Left ventricle myocardium superior (tissue), 1 donor: ENCODE measurements around the gene KRTAP10-12. TPM values are rescaled to one million over a fixed set of nuclear protein-coding genes. Genes with fewer than 3 reads are reported as not detected.
A peak's percentile ranks its signal among the peaks of the same experiment; 100 is the strongest.
"Not testable (repeated sequence)": the region's sequence is repeated elsewhere in the genome, so short reads cannot be mapped to it uniquely, and the experiment has no call there.

Source experiments
- ATAC-seq: fragments of 200-7000 bp; cut with Tn5 transposase; one replicate; pipeline ENCODE4 v1.9.1; 2020; ENCODE audit warnings: mild to moderate bottlenecking, moderate library complexity
- DNase-seq: peaks from one replicate; pipeline ENCODE4 v3.0.0-alpha.2; 2020
- intact Hi-C: fragments of 100-400 bp; cut with micrococcal nuclease; formaldehyde crosslinking; loops from one replicate; pipeline ENCODE4 v1.11.0; 2022
- total RNA-seq: library from RNA; stranded (reverse); fragmentation: NEBNext Ultra II Directional; extraction: Animal tissue kit (Norgen Biotek cat#: 25700); gene quantifications from one replicate; pipeline ENCODE4 v1.2.1, GENCODE V29; 2021
- donor health status: DM: no; HTN: yes; CAD: no; lungs with severe emphysema.

Gene KRTAP10-12
- total RNA-seq, 1 donor from 2014 or later: not detected

DNA sequence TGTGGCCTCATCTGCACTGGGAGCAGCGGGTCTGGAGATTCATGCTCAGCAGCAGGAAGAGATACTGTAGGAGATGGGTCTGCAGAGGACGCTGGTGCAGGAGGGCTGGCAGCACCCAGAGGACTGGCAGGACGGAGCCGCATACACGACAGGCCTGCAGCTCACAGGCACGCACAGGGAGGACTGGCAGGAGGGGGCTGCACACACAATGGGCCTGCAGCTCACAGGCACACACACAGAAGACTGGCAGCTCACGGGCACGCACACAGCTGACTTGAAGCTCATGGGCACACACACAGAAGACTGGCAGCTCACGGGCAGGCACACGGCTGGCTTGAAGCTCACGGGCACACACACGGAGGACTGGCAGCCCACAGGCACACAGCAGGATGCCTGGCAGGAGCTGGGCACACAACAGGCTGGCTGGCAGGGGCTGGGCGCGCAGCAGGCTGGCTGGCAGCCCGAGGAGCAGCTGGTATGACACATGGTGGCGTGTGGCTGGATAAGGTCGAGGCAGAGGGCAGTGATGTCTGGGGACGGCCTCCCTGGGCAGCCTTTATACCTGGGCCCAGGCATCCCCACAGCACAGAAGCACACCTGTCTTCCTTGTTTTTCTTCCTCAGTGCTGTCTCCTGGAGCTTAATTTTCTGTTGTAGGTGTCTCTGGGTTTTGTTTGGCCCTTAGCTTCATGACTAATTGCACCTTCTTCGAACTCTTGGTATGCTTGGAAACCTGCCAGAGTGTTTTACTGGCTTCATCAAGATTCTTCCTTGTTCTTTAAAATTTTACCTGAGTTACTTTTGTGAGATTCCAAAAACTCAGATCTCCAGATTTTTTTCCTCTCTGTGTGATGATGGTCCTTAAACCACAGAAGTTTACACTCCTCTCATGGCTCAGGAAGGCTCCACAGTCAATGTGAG, 30.3 kb upstream of the KRTAP10-12 start, which contains the start of gene KRTAP12-2:
KRTAP12-2 (minus strand) TSS at position 527 of the 920 bp plus-strand sequence; CDS start at position 486, 41 bp downstream.
- peak; percentile 100 for ATAC-seq
- peak; percentile 87 for DNase-seq
- intact Hi-C loops: no loop called here

DNA sequence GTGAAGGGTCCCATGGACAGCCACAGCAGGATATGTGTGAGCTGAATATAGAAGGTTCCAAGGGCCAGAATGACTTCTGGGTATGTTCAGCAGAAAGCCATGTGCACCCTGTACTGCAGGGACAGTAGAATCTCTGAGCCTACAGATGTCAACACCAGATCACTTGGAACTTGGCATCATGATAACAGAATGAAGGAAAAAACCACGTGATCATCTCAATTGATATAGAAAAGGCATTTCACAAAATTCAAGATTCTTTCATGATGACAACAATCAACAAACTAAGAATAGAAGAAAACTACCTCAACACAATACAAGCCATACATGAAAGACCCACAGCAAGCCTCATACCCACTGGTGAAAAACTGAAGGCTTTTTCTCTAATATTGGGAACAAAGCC, 29.4 kb upstream of the KRTAP10-12 start:
- ATAC-seq (no peak), DNase-seq (no peak)
- intact Hi-C loops: no loop called here

DNA sequence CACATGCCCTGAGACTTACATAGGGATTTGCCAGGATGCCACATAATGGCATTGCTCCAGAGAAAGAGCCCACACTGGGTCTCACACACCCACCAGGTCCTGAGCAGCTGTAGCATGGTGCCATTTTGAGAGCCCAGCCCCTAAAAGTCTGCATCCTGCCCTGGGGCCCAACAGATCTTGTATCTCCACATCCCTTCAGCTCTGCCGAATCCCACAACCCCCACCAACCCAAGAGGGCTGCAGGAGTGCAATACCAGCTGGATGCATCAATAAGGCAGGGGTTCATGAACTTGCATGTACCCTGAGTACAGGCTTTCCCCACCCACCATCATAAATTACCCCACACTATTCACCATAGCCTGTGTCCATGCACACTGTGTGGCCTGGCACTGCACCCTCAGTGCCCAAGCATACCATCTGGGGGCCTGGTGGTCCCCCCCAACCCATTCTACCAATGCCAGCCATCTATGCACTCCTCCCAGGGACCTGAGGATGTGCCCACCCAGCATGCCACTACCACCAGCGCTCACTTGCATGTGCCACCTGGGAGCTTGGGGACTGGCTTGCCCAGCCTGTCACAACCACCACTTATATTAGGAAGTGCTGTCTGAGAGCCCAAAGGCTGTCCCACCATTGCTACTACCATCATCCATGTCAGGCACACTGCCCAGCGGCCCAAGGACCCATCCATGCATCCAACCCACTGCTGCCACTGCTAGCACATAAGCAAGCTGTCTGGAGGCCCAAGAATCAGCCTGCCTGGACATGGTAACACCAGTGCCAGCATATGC, 26.1 kb upstream of the KRTAP10-12 start:
- DNase-seq: no peak
- ATAC-seq: no peak
- intact Hi-C loops: no loop called here

DNA sequence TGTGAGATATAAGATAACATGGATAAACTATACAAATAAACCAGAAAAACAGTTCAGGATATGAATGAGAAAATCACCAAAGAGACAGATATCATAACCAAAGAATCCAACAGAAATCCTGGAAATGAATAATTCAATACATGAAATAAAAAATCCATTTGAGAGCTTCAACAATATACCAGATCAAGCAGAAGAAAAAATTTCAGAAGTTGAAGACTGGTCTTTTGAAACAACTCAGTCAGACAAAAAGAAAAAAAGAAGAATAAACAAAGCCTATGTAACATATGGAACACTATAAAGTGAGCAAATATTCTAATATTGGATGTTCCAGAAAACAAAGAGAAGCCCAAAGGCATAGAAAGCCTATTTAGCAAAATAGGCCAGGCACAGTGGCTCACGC, 25.1 kb upstream of the KRTAP10-12 start:
- intact Hi-C loops: no loop called here
- ATAC-seq: no peak
- no peak for DNase-seq

DNA sequence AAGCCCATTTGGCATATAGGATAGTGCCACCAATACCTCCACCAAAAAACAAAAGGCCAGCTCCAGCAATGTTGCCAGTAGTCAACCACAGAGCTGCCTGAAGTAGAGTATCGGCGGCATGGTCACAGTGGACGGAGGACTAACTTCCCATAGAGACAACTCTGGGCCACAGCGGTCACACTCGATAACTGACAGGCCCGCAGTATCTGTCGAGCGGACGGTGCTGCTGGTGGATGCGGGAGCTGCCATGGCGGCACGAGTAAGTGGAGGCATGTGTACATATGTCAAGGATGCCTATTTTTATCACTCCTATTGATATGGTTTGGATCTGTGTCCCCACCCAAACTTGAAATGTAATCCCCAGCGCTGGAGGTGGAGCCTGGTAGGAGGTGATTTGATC, 19.1 kb upstream of the KRTAP10-12 start:
- ATAC-seq (no peak), DNase-seq (no peak)
- intact Hi-C loops: no loop called here

DNA sequence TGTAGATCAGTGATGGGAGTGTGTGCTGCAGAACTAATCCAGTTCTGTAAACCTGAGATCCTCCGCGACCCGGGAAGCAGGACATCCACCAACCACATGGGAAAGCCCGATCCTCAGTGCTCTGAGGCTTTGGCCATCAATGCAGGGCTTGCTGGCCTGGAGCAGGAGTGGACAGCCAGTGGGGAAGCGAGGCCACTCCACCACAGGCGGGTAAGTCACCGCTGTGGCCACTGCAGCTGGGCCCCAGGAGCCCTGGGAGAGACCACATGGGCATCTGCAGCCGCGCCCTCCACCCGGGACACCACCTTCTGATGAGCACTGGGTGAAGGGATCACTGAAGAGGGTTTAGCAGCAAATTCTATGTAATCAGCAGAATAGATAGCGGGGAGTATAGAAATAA, 15.8 kb upstream of the KRTAP10-12 start:
- intact Hi-C loops: no loop called here
- DNase-seq (no peak), ATAC-seq (no peak)

DNA sequence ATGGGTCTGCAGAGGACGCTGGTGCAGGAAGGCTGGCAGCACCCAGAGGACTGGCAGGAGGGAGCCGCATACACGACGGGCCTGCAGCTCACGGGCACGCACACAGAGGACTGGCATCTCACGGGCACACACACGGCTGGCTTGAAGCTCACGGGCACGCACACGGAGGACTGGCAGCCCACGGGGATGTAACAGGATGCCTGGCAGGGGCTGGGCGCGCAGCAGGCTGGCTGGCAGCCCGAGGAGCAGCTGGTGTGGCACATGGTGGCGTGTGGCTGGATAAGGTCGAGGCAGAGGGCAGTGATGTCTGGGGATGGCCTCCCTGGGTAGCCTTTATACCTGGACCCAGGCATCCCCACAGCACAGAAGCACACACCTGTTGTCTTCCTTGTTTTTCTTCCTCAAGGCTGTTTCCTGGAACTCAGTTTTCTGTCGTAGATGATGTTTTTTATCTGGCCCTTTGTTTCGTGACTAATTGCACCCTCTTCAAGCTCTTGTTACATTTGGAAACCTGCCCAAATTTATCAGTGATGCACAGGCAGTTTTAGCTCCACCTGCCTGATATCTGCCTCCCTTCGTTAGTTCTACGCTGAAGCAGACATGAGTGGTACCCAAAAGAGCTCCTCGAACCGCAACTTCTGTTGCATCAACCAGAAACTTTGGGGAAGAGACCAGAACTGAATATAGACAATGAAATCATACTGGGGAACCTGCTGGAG, 15.0 kb upstream of the KRTAP10-12 start, which contains the start of gene KRTAP12-1:
KRTAP12-1 (minus strand) TSS at position 303 of the 719 bp plus-strand sequence; CDS start at position 263, 40 bp downstream.
- DNase-seq: no peak
- ATAC-seq: peak; percentile 59

DNA sequence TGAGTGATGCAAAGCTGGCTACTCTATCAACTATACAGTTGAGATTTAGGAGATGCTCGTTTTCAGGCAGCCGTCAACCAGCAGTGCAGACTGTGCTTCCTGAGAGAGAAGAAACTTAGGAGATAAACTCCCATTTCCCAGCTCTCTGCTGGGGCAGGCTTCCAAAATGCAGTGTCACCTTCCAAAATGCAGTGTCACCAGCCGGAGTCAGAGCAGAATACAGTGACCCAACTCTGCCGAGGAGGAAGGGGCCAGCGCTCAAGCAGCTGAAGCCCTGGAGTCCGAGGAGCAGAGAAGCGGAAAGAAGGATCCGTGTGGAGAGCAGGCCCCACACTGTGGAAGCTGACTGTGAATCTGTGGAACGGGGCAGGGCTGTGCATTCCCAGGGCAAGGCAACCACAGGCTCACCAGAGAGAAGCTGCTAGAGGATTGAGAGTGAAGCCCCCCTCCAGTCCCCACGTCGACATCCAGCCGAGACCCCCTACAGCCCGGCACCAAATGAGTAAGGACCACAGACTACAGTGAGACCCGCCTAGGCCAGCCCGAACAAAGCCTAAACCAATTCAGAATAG, 14.3 kb upstream of the KRTAP10-12 start:
- ATAC-seq (no peak), DNase-seq (no peak)
- intact Hi-C loops: no loop called here

More for the DNA sequence above, 15.0 kb upstream of the KRTAP10-12 start, which contains the start of gene KRTAP12-1:
- intact Hi-C loops: no loop called here

DNA sequence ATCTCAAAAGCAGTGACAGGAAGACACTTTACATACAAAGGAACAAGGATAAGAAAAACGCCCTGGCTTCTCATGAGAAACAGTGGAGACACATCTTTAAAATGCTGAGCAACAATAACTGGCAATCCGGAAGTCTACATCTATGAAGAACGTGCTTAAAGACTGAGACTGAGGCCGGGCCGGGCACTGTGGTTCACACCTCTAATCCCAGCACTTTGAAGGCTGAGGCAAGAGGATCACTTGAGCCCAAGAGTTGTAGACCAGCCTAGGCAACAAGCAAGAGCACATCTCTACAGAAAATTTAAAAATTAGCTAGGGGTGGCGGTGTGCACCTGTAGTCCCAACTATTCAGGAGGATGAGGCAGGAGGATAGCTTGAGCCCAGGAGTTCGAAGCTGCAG, 12.9 kb upstream of the KRTAP10-12 start:
- intact Hi-C loops: no loop called here
- ATAC-seq (no peak), DNase-seq (no peak)

DNA sequence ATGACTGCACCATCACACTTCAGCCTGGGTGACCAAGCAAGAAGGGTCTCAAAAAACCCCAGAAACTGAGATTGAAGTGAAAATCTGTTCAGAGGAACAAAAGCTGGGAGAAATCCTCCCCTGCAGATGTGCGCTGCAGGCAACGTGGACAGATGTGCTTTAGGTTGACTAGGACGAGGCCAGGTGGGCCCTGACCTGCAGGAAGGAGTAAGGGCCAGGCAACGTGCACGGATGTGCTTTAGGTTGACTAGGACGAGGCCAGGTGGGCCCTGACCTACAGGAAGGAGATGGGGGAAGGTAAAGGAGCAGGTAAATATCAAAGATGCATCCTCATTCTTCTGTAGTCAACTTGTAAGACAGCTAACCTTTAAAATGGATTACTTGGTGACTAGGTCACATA, 12.5 kb upstream of the KRTAP10-12 start:
- no peak for ATAC-seq
- intact Hi-C loops: no loop called here

DNA sequence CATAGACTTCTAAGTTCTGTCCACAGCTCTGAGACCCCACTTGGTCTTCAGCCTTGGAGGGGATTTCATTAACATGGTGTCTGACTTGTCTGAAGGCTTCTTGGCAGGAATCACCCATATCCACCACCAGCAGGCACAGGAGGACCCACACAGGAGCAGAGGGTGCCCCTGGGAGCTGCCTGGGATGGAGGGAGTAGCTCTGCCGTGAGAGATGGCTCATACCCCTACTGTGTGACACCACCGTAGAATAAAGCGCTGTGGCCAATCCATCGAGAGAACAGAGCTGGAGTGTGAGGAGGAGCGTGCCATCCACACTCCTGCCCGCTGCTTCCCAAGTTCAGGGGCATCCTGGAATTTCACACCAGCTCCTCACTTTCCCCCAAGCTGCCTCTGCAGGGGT, 11.9 kb upstream of the KRTAP10-12 start:
- DNase-seq, ATAC-seq, intact Hi-C loops: not testable (repeated sequence)

More for the DNA sequence above, 12.5 kb upstream of the KRTAP10-12 start:
- DNase-seq: no peak

DNA sequence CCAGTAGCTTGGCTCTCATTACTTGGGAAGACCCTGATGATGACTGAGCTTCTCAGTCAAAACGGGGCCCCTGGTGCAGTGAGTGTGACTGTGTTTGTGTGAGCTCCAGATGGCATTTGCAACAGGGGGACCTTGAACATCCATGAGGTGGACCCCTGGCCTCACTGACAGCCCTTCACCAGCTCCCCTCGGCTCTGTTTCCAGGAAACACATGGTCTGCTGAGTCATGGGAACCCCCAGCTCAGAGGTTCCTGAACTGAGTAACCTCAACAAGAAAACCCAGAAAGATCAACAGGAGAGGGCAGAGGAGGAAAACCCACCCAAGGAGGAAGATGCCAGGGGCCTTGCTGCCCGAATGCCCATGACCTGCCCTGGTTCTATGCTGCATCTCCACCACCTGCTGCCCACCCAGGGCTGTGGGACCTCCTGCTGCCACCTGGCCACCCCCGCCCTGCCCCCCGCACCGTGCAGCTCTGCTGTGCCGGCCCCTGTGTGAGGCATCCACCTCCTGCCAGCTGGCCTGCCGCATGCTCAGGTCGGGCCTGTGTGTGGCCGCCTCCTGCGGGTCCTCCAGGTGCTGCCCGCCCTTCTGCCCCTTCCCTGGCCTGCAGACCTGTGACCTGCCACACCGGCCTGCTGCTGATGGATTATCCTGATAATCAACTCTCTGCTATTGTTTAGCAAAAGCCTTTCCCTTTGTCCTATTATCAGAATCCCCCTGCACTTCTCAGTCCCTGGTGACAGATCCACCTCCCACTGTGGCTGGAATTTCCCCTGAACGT, 10.8 kb upstream of the KRTAP10-12 start:
- DNase-seq (no peak), ATAC-seq (no peak)
- intact Hi-C loops: no loop called here

DNA sequence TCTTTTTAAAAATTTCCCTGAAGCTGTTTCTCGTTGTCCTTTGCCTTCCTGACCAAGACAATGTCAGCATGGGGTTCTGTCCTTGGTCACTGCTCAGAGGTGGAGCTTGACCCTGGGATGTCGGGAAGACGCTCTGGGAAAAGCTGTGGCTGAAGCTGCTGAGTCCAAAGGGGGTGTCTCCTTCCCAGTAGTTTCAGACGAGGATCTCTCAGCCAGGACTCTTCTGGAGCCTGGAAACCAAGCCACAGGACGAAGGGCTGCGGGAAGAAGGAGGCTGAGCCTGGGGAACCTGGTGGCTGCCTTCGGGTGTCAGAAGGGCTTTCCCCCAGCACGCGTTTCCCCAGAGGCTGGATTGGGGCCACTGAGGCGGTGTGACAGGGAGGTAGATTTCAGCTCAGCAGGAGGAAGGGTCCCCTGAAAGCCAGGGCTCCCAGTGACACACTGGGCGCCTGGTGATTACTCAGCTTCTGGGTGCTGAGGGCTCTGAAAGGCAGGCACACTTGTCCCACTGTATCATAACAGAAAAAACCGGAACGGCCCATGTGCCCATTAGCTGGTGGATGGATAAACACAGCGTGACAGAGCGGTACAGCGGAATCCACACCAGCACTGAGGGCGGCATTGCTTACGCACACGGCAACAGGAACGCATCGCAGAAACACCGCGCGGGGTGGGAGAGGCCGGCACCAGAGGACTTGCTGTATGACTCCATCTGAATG, 10.0 kb upstream of the KRTAP10-12 start:
- no peak for DNase-seq
- ATAC-seq: no peak
- intact Hi-C loops: no loop called here

DNA sequence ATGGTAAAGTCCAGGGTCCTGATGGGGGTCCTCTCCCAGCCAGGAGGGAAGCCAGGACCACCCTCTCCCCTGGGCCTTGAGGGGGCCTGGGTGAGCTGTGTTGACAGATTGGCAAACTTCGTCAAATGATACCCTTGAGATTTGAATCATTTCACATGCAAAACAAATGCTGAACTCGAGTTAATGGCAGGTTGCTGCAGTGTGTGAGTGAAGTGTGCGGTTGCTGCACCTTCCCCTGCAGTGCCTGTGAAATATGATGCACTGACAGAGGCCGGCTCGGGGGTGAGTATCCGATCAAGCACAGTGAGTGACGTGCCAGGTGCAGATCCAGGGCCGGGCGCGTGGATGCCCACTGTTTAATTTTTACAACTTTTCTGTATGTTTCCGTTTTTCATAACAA, 9.3 kb upstream of the KRTAP10-12 start:
- intact Hi-C loops: no loop called here
- ATAC-seq: no peak
- DNase-seq: no peak

DNA sequence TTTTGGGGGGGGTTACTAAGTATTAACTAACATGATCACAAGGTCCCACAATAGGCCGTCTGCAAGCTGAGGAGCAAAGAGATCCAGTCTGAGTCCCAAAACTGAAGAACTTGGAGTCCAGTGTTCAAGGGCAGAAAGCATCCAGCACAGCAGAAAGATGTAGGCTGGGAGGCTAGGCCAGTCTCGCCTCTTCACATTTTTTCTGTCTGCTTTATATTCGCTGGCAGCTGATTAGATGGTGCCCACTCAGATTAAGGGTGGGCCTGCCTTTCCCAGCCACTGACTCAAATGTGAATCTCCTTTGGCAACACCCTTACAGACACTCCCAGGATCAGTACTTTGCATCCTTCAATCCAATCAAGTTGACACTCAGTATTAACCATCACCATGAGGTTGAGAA, 7.2 kb upstream of the KRTAP10-12 start:
- ATAC-seq, DNase-seq, intact Hi-C loops: not testable (repeated sequence)

DNA sequence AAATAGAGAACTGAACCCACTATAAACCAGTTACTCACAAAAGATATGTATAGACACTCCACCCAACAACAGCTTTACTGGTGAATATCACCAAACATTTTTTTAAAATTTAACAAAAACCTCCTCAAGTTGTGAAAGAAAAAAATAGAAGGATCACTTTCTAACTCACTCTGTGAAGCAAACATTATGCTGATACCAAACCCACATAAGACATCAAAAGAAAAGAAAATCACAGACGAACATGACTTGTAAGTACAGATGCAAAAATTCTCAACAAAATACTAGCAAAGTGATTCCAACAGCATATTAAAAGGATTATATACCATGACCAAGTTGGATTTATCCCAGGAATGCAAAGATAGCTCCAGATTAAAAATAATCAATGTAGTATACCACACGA, 5.3 kb upstream of the KRTAP10-12 start:
- DNase-seq: no peak
- no peak for ATAC-seq
- intact Hi-C loops: no loop called here

DNA sequence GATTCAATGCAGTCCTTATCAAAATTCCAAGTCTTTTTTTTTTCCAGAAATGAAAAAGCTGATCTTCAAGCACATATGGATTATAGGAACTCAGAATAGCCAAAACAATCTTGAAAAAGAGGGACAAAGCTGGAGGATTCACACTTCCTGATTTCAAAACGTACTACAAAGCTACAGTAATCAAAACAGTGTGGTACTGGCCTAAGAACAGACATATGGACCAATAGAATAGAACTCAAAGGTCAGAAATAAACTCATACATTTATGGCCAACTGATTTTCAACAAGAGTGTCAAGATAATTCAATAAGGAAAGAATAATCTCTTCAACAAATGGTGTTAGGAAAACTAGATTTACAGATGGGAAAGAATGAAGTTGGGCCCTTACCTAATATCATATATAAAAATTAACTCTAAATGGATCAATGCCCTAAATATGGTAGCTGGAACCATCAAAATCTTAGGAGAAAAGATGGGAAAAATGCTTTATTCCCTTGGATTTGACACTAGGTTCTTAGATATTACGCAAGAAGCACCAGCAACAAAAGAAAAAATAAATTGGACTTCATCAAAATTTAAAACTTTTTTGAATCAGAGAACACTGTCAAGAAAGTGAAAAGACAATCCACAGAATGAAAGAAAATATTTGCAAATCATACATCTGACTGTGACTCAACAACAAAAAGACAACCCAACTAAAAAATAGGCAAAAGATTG, 4.0 kb upstream of the KRTAP10-12 start:
- intact Hi-C loops: no loop called here
- no peak for DNase-seq
- ATAC-seq: no peak
